DND-41 (cell line): ENCODE measurements around the gene ROPN1B.
"Not testable (repeated sequence)": the region's sequence is repeated elsewhere in the genome, so short reads cannot be mapped to it uniquely, and the experiment has no call there.

ENCODE experiments used
- ATAC-seq: fragments of 200-7000 bp; cut with Tn5 transposase; 3 replicates; pipeline ENCODE4 v1.9.1; 2021; ENCODE audit warnings: low read depth; ENCODE audit not compliant: insufficient read depth
- DNase-seq: peaks from one replicate; pipeline ENCODE4 v3.0.0-alpha.2; 2020
- H2AFZ ChIP-seq: 2 replicates; pipeline ENCODE4 v1.6.0; 2012; ENCODE audit warnings: low read depth, low read length
- H3K27ac ChIP-seq: 2 replicates; pipeline ENCODE4 v1.5.1; 2012; ENCODE audit warnings: low read length, inconsistent platforms
- H3K27me3 ChIP-seq: fragments of 200-600 bp; sonication (generic); 2 replicates; pipeline ENCODE4 v1.6.0; 2012; ENCODE audit warnings: low read length, mild to moderate bottlenecking, inconsistent platforms; ENCODE audit not compliant: insufficient read depth, poor library complexity
- H3K36me3 ChIP-seq: 2 replicates; pipeline ENCODE4 v1.5.1; 2012; ENCODE audit warnings: low read length, inconsistent platforms; ENCODE audit not compliant: insufficient read depth
- H3K4me1 ChIP-seq: 2 replicates; pipeline ENCODE4 v1.5.1; 2012; ENCODE audit warnings: mild to moderate bottlenecking, low read length; ENCODE audit not compliant: insufficient read depth
- H3K4me2 ChIP-seq: 2 replicates; pipeline ENCODE4 v1.6.0; 2012; ENCODE audit warnings: mild to moderate bottlenecking, moderate library complexity, low read length, inconsistent platforms; ENCODE audit not compliant: insufficient read depth
- H3K4me3 ChIP-seq, 2 experiments: fragments of 200-600 bp in 1 of 2; shearing (Covaris generic) in 1 of 2; 2 replicates each; pipeline ENCODE4 v1.5.1; 2012 to 2016; ENCODE audit warnings: inconsistent platforms in 2 of 2, low read length in 2 of 2, mild to moderate bottlenecking in 2 of 2, low read depth in 1 of 2, moderate library complexity in 1 of 2
- H3K79me2 ChIP-seq: 2 replicates; pipeline ENCODE4 v1.6.0; 2012; ENCODE audit warnings: low read length, inconsistent platforms; ENCODE audit not compliant: insufficient read depth
- H3K9ac ChIP-seq: 2 replicates; pipeline ENCODE4 v1.6.0; 2012; ENCODE audit warnings: low read depth, mild to moderate bottlenecking, inconsistent platforms, low read length, moderate library complexity
- H3K9me3 ChIP-seq: 2 replicates; pipeline ENCODE4 v1.5.1; 2012; ENCODE audit warnings: low read length, moderate library complexity, mild to moderate bottlenecking, inconsistent platforms; ENCODE audit not compliant: insufficient read depth, severe bottlenecking
- H4K20me1 ChIP-seq: 2 replicates; pipeline ENCODE4 v1.6.0; 2012; ENCODE audit warnings: low read length; ENCODE audit not compliant: insufficient read depth
- TF ChIP-seq, protein P1 (sequence below): IDR thresholded peaks from 2 replicates; pipeline ENCODE4 v1.5.1; 2012; ENCODE audit warnings: borderline replicate concordance, low read length, moderate library complexity, mild to moderate bottlenecking; ENCODE audit not compliant: poor library complexity, severe bottlenecking; ENCODE audit errors: extremely low read depth

The ROPN1B gene

DNA sequence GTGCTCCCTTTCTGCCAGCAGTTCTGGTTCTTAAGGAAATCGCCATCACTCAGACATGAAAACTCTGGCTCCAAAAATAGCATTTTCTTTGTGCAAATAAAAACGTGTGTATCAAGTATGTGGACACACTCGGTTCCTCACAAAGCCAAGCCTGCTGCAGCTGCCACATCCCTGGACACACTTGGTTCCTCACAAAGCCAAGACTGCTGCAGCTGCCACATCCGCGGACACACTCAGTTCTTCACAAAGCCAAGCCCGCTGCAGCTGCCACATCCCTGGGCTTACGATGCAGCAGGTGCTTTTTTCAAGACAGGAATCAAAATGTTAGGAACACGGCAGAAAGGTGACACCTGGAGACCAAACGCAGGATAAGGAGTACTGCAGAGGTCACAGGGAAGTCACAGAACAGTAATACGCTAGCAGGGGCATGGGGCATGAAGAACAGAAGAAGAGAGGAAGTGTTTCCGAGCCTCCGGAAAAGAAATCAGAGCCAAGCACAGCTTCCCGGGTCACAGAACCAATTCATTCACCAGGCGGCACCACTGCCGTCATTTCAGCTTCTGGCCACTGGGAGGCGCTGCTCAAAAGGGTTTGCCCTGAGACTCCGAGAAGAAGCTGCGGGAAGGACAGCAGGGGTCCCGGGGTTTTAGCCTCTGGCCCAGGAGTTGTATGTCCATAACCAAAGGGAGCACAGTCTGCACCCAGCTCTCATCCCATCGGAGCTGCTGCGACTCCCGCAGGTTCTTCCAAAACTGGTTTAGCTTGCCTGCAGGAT is 40.0 kb upstream of the ROPN1B start:
- H3K79me2 ChIP-seq, H3K9me3 ChIP-seq, H3K27me3 ChIP-seq, H3K4me3 ChIP-seq, H4K20me1 ChIP-seq, H3K9ac ChIP-seq, H3K4me2 ChIP-seq, H3K27ac ChIP-seq, ATAC-seq, H3K36me3 ChIP-seq, H2AFZ ChIP-seq, H3K4me1 ChIP-seq: not testable (repeated sequence)
- peak; percentile 58 for DNase-seq
- TF ChIP-seq, protein P1, sequence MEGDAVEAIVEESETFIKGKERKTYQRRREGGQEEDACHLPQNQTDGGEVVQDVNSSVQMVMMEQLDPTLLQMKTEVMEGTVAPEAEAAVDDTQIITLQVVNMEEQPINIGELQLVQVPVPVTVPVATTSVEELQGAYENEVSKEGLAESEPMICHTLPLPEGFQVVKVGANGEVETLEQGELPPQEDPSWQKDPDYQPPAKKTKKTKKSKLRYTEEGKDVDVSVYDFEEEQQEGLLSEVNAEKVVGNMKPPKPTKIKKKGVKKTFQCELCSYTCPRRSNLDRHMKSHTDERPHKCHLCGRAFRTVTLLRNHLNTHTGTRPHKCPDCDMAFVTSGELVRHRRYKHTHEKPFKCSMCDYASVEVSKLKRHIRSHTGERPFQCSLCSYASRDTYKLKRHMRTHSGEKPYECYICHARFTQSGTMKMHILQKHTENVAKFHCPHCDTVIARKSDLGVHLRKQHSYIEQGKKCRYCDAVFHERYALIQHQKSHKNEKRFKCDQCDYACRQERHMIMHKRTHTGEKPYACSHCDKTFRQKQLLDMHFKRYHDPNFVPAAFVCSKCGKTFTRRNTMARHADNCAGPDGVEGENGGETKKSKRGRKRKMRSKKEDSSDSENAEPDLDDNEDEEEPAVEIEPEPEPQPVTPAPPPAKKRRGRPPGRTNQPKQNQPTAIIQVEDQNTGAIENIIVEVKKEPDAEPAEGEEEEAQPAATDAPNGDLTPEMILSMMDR: peak; percentile 59

DNA sequence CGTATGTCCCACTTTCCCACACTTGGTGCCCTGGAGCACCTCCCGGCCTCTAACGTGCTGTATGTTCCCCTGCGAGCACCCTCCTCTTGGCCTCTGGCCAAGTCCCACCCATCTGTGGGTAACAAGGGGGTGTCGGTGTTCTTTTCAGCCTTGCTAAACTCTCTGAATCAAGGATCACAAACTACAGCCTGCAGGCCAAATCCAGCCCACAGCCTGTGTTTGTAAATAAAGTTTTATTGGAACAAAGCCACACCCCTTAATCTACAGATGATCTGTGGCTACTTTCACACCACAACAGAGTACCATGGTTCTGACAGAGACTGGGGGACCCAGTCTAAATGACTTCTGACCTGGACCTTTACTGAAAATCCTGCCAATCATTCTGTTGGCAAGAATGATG is 39.2 kb upstream of the ROPN1B start:
- not testable (repeated sequence) for ATAC-seq, H3K4me2 ChIP-seq, H3K27ac ChIP-seq, H3K36me3 ChIP-seq, H3K4me1 ChIP-seq, H3K79me2 ChIP-seq, H3K4me3 ChIP-seq, H2AFZ ChIP-seq, H3K27me3 ChIP-seq, DNase-seq, H3K9ac ChIP-seq, H4K20me1 ChIP-seq, H3K9me3 ChIP-seq

DNA sequence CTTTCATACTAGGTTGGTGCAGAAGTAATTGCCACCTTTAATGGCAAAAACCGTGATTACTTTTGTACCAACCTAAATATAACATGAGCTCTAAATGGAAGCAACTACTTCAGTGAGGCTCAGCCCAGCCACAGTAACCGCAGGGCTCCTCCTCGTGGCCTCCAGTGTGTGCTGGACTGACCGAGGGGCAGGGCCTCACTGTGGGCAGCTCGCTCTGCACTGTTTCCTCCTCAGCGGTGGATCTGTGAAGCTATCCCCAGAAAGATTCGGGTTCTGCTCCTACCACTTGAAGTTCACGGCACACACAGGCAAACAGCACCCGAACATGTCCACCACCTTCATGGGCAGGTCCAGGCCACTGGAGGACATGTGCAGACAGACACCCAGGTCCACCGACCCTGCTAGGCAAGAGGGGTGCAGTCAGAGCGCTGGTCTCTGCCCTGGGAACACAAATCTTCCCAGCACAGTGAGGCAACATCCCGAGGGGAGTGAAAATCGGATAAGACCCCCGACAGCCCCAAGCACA is 37.6 kb upstream of the ROPN1B start:
- H3K27me3 ChIP-seq, H3K36me3 ChIP-seq, H2AFZ ChIP-seq, H3K4me2 ChIP-seq, H3K79me2 ChIP-seq, H4K20me1 ChIP-seq, H3K9me3 ChIP-seq, H3K27ac ChIP-seq, H3K4me3 ChIP-seq, H3K9ac ChIP-seq, DNase-seq, ATAC-seq, H3K4me1 ChIP-seq: not testable (repeated sequence)

DNA sequence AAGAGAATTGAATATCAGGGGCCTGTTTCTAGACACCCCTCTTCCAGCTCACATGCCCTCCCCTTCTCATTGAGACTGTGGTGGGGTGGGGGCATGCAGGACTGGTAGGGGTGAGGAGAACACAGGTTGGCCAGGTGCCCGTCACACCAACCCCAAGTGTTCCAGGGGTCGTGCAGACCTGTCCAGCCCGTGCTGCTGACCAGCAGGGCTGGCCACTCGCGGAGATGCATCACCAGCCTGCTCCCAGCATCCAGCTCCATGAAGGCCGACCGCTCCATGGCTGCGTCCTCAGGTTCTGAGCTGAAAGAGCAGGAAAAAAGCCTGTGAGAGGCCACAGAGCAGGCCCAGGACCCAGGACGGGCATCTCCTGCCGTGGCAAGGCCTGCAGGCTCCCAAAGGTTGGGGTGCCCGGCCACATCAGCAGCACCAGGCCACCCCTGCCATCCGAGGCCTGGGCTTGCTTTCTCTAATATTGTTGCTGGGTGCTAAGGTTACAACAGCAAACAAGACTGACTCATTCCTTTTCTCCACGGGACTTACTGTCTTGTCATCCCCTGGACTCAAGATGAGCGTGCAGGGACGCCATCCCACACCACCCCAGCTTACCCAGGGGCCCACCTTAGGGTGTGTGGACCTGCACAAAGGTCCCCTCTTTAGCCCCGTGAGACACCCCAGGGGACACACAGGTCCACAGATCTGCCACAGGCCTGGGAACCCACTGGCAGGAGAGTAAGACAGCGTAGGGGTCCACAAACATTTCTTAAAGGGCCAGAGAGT is 35.4 kb upstream of the ROPN1B start:
- H3K9me3 ChIP-seq, H3K4me2 ChIP-seq, H3K27ac ChIP-seq, DNase-seq, H2AFZ ChIP-seq, H3K79me2 ChIP-seq, ATAC-seq, H3K4me3 ChIP-seq, H4K20me1 ChIP-seq, H3K27me3 ChIP-seq, H3K4me1 ChIP-seq, H3K36me3 ChIP-seq, H3K9ac ChIP-seq: not testable (repeated sequence)

DNA sequence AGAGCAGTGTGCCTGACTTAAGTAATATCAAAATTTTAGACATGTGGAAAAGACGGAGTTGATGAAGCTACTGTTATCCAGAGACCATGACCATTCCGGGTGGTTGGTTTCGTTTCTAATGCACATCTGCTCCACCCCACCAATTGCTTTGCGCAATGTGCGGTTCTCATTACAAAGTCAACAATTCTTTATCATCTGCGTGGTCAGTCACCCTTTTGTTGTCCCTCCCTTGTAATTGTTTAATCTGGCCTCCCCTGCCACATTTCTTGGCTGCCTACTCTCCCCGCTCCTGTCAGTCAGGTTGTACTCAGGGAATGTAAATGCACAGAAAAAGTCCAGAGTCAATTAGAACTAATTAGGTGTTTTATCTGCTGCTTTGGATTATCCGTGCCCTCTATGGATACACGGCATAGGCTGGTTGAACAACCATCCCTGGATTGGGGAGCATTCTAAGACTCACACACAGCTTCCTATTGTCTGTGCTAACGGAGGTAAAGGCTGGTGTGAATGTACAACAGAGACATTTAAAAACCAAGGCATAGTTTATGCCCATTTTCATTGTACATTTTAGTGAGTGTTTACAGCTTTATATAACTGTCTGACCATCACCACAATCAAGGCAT is 33.6 kb upstream of the ROPN1B start:
- not testable (repeated sequence) for DNase-seq, H3K9ac ChIP-seq, H3K4me3 ChIP-seq, H3K9me3 ChIP-seq, ATAC-seq, H3K27me3 ChIP-seq, H4K20me1 ChIP-seq, H3K36me3 ChIP-seq, H3K27ac ChIP-seq, H2AFZ ChIP-seq, H3K4me2 ChIP-seq, H3K79me2 ChIP-seq, H3K4me1 ChIP-seq
